Astrocyte of the cerebellum (primary cell): Measurements from ENCODE around the gene LCN12.

Experiments
- DNase-seq: peaks from one replicate; pipeline ENCODE4 v3.0.0-alpha.2; 2011; ENCODE audit warnings: low read depth
- H3K4me3 ChIP-seq: 2 replicates; pipeline ENCODE4 v1.5.1; 2011; ENCODE audit warnings: mild to moderate bottlenecking, low read depth, low read length, moderate library complexity
- CTCF ChIP-seq: IDR thresholded peaks from 2 replicates; pipeline ENCODE4 v1.5.1; 2012; ENCODE audit warnings: low read length, low read depth, moderate library complexity, mild to moderate bottlenecking; ENCODE audit errors: missing control alignments
- in situ Hi-C: cut with HindIII; loops from 2 replicates; pipeline ENCODE4 v1.10.0; 2017; ENCODE audit warnings: low sequenced_read_pairs

LCN12 gene

GRCh38 chr9:136954270-136955083 is 2.4 kb downstream of the LCN12 start:
- TF ChIP-seq CTCF, result no peak
- in situ Hi-C loops, result no loop called here
- H3K4me3 ChIP-seq, result no peak overlapping the region
- DNase-seq, result no peak

- in situ Hi-C loops, result no loop called here
- H3K4me3 ChIP-seq, result no peak overlapping the region
- TF ChIP-seq CTCF, result no peak
- DNase-seq, result no peak
Observed at GRCh38 chr9:136955202-136955942, 3.3 kb downstream of the LCN12 start.

- TF ChIP-seq CTCF, result no peak
- in situ Hi-C loops, result no loop called here
- H3K4me3 ChIP-seq, result no peak overlapping the region
Observed at GRCh38 chr9:136955943-136956335, 3.9 kb downstream of the LCN12 start.

GRCh38 chr9:136956604-136957003 is 4.5 kb downstream of the LCN12 start:
- H3K4me3 ChIP-seq, result no peak overlapping the region
- in situ Hi-C loops, result no loop called here
- DNase-seq, result no peak

More at GRCh38 chr9:136955943-136956335, 3.9 kb downstream of the LCN12 start:
- DNase-seq, result no peak

GRCh38 chr9:136957461-136957860 is 5.4 kb downstream of the LCN12 start:
- no peak for TF ChIP-seq CTCF
- DNase-seq, result no peak
- H3K4me3 ChIP-seq, result no peak overlapping the region
- in situ Hi-C loops, result no loop called here

More at GRCh38 chr9:136956604-136957003, 4.5 kb downstream of the LCN12 start:
- no peak for TF ChIP-seq CTCF

DNA sequence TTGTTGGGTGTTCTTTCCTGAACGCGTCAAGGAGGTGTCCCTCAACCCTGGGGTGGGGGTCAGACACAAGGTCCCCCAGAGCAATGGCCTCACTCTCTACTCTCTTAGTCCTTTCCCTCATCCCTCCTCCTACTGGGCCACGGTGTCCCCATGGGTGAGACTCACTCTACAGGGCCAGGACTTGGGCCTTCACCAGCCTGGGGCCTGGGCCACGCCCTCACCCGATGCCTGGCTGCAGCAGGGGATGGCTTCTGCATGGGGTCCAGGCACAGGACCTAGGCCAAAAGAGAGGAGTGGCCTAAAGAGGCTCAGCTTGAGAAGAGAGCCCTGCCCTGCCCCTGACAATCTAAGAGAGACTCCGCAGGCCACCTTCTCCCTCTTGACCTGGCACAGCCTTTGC is 5.8 kb downstream of the LCN12 start:
- in situ Hi-C loops, result no loop called here
- no peak overlapping the region for H3K4me3 ChIP-seq
- TF ChIP-seq CTCF, result no peak
- no peak for DNase-seq
